Psoas muscle (tissue), 8 donors: ENCODE measurements around the gene COPS4. TPM values are rescaled to one million over a fixed set of nuclear protein-coding genes. Genes with fewer than 3 reads are reported as not detected.
"Not testable (repeated sequence)": the region's sequence is repeated elsewhere in the genome, so short reads cannot be mapped to it uniquely, and the experiment has no call there.

Experiments
- ATAC-seq, 4 donors: fragments of 200-7000 bp; cut with Tn5 transposase; one replicate each; pipeline ENCODE4 v1.9.1; 2020; ENCODE audit warnings: moderate library complexity in 3 of 4, mild to moderate bottlenecking in 2 of 4
- DNase-seq, 2 donors: peaks; one replicate each; pipeline ENCODE4 v3.0.0-alpha.2; 2020
- H3K27ac ChIP-seq: fragments of 200-600 bp; one replicate; pipeline ENCODE4 v1.8.0; 2022
- H3K27me3 ChIP-seq, 3 donors: fragments of 200-600 bp in 1 of 3; one replicate each; pipeline versions ENCODE4 v1.6.1 to v1.8.0; 2013 to 2022; ENCODE audit warnings: low read length in 2 of 3, mild to moderate bottlenecking in 2 of 3, moderate library complexity in 1 of 3; ENCODE audit not compliant: insufficient read depth in 3 of 3
- H3K36me3 ChIP-seq, 2 donors: fragments of 200-600 bp in 1 of 2; one replicate each; pipeline versions ENCODE4 v1.6.1 to v1.8.0; 2013 to 2022; ENCODE audit warnings: low read depth in 1 of 2, mild to moderate bottlenecking in 1 of 2, moderate library complexity in 1 of 2; ENCODE audit not compliant: insufficient read depth in 1 of 2
- H3K4me1 ChIP-seq: fragments of 200-600 bp; one replicate; pipeline ENCODE4 v1.8.0; 2022
- H3K4me3 ChIP-seq: fragments of 200-600 bp; one replicate; pipeline ENCODE4 v1.8.0; 2022; ENCODE audit warnings: mild to moderate bottlenecking
- H3K9me3 ChIP-seq: fragments of 200-600 bp; one replicate; pipeline ENCODE4 v1.8.0; 2022
- WGBS, 3 donors: extraction: QIAGEN DNeasy Blood & Tissue Kit; methylation state at CpG; one replicate each; pipeline versions ENCODE4 v1.1.6 to v1.1.7; 2013; 5-methylcytosine and 5-hydroxymethylcytosine counted together
- intact Hi-C, 2 donors: fragments of 100-400 bp; cut with DNase I; formaldehyde crosslinking; loops; one replicate each; pipeline versions ENCODE4 v1.11.0 to v1.14.2; 2022
- polyA plus RNA-seq, 3 donors: library from polyadenylated mRNA; stranded (reverse); fragments of 200-250 nt; gene quantifications; one replicate each; pipeline ENCODE4 v1.2.3, GENCODE V29; 2013
- total RNA-seq, 4 donors: library from RNA; stranded (reverse); fragmentation: NEBNext Ultra II Directional in 2 of 4; extraction: Animal tissue kit (Norgen Biotek cat#: 25700) in 2 of 4; gene quantifications; one replicate each; pipeline versions ENCODE4 v1.2.1 to v1.2.4, GENCODE V29; 2021 to 2023
- TF ChIP-seq, protein P1 (sequence below): fragments of 200-600 bp; IDR thresholded peaks from one replicate; pipeline ENCODE4 v1.8.0; 2022; ENCODE audit warnings: antibody characterized with exemption
- donor health status: healthy with polysubstance abuse.
- donor health status: DM: no; HTN: no; CAD: no; lungs with moderate emphysema.
- donor health status: Bipolar disorder and iron deficiency.
- donor health status: healthy.
- donor health status: DM: yes; HTN: yes; CAD: no.
- donor health status: DM: no; HTN: no; CAD: no.
- donor health status: DM: no; HTN: no; CAD: no.
- donor health status: DM: yes; HTN: yes; CAD: no.

COPS4 gene
- total and polyA plus RNA-seq, 7 donors: 32.5 to 89.8 (median 60.2) TPM

DNA sequence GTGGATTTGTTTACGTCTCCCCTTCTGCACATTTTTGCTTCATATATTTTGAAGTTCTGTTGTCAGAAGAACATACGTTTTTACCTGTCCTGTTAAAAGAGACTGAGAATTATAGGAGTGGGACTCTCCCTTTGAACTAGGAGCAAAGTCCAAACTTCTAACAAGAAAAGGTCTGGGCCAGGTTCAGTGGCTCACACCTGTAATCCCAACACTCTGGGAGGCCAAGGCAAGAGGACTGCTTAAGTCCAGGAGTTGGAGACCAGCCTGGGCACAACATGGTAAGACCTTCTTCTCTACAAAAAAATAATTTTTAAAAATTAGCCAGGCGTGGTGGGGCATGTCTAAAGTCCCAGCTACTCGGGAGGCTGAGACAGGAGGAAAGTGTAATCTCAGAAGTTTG lies 40.1 kb upstream of the COPS4 start:
- H3K9me3 ChIP-seq: no peaks in the 10 kb centered on the region
- no peak for ATAC-seq
- no peak overlapping the region for H3K27ac ChIP-seq
- H3K27me3 ChIP-seq: no peaks in the 10 kb centered on the region
- H3K4me1 ChIP-seq: no peaks in the 10 kb centered on the region
- H3K36me3 ChIP-seq: no peaks in the 10 kb centered on the region
- 68 to 71% (median 70%) methylated on average over 4 of the region's 4 CpGs for WGBS, 3 donors
- H3K4me3 ChIP-seq: no peak overlapping the region
- TF ChIP-seq, protein P1, sequence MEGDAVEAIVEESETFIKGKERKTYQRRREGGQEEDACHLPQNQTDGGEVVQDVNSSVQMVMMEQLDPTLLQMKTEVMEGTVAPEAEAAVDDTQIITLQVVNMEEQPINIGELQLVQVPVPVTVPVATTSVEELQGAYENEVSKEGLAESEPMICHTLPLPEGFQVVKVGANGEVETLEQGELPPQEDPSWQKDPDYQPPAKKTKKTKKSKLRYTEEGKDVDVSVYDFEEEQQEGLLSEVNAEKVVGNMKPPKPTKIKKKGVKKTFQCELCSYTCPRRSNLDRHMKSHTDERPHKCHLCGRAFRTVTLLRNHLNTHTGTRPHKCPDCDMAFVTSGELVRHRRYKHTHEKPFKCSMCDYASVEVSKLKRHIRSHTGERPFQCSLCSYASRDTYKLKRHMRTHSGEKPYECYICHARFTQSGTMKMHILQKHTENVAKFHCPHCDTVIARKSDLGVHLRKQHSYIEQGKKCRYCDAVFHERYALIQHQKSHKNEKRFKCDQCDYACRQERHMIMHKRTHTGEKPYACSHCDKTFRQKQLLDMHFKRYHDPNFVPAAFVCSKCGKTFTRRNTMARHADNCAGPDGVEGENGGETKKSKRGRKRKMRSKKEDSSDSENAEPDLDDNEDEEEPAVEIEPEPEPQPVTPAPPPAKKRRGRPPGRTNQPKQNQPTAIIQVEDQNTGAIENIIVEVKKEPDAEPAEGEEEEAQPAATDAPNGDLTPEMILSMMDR: no peak
- intact Hi-C loops: no loop called here
- DNase-seq: no peak

DNA sequence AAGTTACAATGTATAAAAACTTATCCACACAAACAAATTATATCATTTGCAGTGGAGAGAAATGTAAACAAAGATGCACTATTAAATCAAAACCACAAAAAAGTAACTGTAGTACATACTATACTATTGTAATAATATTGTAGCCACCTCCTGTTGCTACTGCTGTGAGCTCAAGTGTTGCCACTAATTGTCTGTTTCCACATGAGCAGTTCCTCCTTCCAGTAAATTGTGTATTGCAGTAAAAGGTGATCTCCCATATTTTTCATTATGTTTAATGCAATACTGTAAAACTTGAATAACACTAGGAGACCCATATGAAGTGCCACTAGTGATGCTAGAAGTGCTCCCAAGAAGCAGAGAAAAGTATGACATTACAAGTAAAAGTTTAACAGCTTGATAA lies 36.1 kb upstream of the COPS4 start:
- no peak for ATAC-seq
- Histone ChIP-seq H3K9me3 (no peaks in the 10 kb centered on the region), H3K4me3 (no peak overlapping the region), H3K36me3 (no peaks in the 10 kb centered on the region), H3K27me3 (no peaks in the 10 kb centered on the region), H3K27ac (no peak overlapping the region), H3K4me1 (no peaks in the 10 kb centered on the region)
- TF ChIP-seq, protein P1: no peak
- intact Hi-C loops: no loop called here
- no peak for DNase-seq

DNA sequence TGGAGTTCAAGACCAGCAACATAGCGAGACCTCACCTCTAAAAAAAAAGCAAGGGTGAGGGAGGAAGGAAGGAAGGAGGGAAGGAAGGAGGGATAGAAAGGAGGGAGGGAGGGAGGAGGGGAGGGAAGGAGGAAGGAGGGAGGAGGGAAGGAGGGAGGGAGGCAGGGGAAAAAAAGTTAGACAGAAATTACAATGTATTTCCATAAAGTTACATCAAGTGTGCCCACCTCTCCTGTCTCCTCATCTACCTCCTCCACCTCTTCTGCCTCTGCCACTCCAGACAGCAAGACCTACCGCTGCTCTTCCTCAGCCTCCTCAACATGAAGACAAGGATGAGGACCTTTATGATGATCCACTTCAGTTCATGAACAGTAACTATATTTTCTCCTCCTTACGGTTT lies 32.7 kb upstream of the COPS4 start:
- intact Hi-C loops: no loop called here
- no peaks in the 10 kb centered on the region for H3K4me1 ChIP-seq
- ATAC-seq (no peak), DNase-seq (no peak)
- no peak overlapping the region for H3K4me3 ChIP-seq
- no peaks in the 10 kb centered on the region for H3K36me3 ChIP-seq
- TF ChIP-seq, protein P1: no peak
- H3K27me3 ChIP-seq: no peaks in the 10 kb centered on the region
- no peaks in the 10 kb centered on the region for H3K9me3 ChIP-seq
- WGBS, 3 donors: 87 to 96% (median 95%) methylated on average over 3 of the region's 3 CpGs
- H3K27ac ChIP-seq: no peak overlapping the region

DNA sequence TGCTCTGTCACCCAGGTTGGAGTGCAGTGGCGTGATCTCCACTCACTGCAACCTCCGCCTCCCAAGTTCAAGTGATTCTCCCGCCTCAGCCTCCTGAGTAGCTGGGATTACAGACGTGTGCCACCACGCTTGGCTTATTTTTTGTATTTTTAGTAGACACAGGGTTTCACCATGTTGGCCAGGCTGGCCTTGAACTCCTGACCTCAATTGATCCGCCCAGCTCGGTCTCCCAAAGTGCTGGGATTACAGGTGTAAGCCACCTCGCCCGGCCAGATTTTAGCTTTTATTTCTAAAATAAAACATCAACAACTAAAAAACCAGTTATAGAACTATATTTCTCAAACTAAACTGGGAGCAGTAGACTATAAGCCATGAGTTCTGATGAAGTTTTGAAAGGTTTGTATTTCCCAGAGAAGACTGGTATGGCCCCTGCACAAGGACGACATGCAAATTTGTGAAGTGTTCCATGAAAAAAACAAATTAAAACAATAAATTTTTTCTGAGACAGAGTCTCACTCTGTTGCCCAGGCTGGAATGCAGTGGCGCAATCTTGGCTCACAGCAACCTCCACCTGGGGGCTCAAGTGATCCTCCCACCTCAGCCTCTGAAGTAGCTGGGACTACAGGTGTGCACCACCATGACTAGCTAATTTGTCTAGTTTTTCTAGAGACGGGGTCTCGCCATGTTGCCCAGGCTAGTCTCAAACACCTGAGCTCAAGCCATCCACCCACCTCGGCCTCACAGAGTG lies 31.8 kb upstream of the COPS4 start:
- H3K4me1 ChIP-seq, ATAC-seq, DNase-seq, intact Hi-C loops, H3K9me3 ChIP-seq, H3K4me3 ChIP-seq, H3K27me3 ChIP-seq, H3K27ac ChIP-seq, H3K36me3 ChIP-seq: not testable (repeated sequence)
- 92 to 94% (median 93%) methylated on average over 14 of the region's 14 CpGs for WGBS, 3 donors

DNA sequence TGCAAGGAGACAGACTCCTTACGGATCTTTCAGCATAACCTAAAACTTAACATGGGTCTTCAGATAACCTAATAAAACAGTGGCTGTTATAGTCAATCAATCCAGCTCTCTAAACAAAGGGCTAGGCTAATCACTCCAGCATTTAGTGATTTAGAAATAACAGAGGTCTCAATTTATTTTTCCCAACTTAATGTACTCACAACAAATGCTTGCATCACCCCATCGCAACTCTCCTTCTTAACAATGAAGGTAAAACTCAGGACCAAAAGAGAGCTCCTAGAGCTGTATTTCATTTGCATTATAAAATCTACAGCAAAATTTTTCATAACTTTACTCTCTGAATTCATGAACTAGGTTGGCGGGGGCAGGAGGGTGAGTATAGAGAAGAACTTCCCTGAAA lies 25.5 kb upstream of the COPS4 start:
- Histone ChIP-seq H3K27ac (peak overlapping the region; percentile 83), H3K36me3 (no peaks in the 10 kb centered on the region), H3K4me1 (peaks cover 22% of the 10 kb centered on the region), H3K9me3 (no peaks in the 10 kb centered on the region), H3K4me3 (peak overlapping the region; percentile 87), H3K27me3 (no peaks in the 10 kb centered on the region)
- intact Hi-C loops: no loop called here
- 66 to 75% (median 67%) methylated on average over 3 of the region's 3 CpGs for WGBS, 3 donors
- ATAC-seq (no peak), DNase-seq (no peak)
- TF ChIP-seq, protein P1: no peak
